K562 treated with DMSO at 1 percent for 48 hours (cell line): Measurements from ENCODE around the gene ST3GAL6. TPM values are rescaled to one million over a fixed set of nuclear protein-coding genes. Genes with fewer than 3 reads are reported as not detected.

ENCODE experiments used
- total RNA-seq: library from RNA; unstranded; fragments of 300-600 nt; gene quantifications from 2 replicates; pipeline ENCODE4 v1.2.3, GENCODE V29; 2022; ENCODE audit warnings: low replicate concordance; ENCODE audit errors: extremely low read depth

The ST3GAL6 gene
- not detected in 2 replicates for total RNA-seq

GRCh38 chr3:98763076-98763475 is at the start of gene ST3GAL6:
ST3GAL6 (plus strand) TSS chr3:98763340; CDS start chr3:98768441, 5,101 bp downstream.

Other genes with a start within 250 kb of the ST3GAL6 start
- not detected in 2 replicates for gene CLDND1, start 240.4 kb upstream of the ST3GAL6 start, total RNA-seq
- gene GPR15, start 231.4 kb upstream of the ST3GAL6 start, total RNA-seq = not detected in 2 replicates
- not detected in 2 replicates for gene CPOX, start 169.7 kb upstream of the ST3GAL6 start, total RNA-seq
- gene DCBLD2, start 138.4 kb downstream of the ST3GAL6 start, total RNA-seq = not detected in 2 replicates